ENCODE data around the gene MAPT. TPM values are rescaled to one million over a fixed set of nuclear protein-coding genes. Genes with fewer than 3 reads are reported as not detected.
"Not testable (repeated sequence)": the region's sequence is repeated elsewhere in the genome, so short reads cannot be mapped to it uniquely, and the experiment has no call there.

The MAPT gene
- total RNA-seq, 1 experiment from 2014 or later = 0.08 TPM

DNA sequence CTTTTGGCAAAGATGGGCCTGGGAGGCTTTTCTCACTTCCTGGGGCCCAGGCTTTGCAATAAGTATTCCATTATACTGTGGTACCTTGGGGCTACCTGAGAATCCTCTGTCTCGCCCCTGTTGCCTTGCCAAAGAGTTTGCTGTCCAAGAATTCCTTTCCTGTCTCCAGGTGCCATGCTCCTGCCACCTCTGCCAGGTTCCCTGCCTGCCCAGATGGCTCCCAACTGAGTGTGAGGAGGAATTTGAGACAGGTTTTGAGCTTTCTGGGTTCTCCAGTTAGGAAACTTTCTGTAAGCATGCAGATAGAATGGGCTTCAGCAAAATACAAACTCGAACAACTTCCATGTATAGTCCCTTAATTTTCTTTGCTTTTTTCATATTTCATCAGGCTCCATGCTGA lies 5.8 kb downstream of the MAPT start:
- no peak for DNase-seq (ENCODE audit: low spot score)

DNA sequence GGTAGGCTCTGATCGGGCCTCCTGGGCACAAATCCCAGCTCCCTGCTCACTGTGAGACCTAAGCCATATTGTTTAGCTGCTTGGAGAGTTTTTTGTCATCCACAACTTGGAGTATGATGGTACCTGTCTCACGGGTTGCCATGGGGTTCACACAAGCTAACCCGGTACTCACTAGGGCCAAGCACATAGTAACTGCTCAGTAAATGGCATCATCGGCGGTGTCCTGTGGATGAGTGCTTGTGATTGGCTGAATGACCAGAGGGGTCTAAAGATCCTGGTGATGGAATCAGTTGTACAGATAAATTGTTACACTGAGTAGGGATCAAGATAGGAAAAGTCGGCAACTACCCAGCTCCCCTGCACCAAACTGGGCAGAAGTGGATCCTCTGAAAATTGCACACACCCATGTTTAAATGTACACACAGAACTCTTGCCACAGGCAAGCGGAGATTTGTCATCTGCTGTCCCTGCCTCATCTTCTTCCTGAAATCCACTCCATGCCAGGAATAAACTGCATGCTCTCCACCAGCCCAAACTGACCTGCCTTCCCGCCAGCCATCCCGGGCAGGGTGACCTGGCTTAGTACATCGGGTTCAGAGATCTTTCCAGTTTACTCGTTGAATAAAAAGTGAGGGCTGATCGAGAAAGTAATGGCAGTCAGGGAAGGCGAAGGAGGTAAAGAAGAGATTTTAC lies 6.5 kb downstream of the MAPT start:
- DNase-seq (ENCODE audit: low spot score) = no peak

DNA sequence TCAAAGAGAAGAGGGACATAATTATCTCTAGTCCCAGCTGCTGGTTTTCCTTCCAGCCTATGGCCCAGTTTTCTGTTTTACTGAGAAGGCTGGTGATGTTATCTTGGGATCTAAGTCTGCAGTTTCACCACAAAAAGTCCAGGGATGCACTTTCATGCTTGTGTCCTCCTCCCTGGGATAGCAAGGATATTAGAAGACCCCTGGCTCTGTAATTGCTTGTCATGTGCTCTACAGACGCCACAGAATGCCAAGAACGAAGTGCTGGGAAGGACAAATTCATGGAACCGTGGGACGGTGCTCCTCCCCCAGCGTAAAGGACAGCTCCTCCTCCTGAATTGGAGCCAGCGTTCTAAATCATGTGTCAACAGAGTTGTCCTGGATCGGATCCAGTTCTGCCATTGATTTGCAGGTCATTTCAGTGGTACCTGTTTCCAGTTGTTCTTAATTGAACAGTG lies 8.6 kb downstream of the MAPT start:
- peak; percentile 28 for DNase-seq (ENCODE audit: low spot score)

DNA sequence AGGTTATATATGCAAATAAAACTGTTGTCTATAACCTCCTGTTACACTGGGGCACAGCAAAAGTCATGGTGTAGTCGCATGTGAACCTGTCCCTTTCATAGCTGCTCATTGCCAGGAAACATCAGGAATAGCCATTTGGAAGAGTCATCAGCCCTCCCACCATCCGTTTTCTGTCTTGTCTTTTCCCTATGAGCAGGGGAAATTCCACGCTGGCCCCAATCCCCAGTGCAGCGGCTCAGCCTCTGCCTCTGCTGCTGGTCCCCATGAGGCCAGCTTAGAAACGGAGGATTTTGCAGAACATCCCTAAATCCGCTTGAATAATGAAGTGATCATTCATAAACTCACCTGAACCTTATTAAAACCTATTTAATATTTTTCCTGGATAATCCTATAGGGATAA lies 10.5 kb downstream of the MAPT start:
- no peak for DNase-seq (ENCODE audit: low spot score)

DNA sequence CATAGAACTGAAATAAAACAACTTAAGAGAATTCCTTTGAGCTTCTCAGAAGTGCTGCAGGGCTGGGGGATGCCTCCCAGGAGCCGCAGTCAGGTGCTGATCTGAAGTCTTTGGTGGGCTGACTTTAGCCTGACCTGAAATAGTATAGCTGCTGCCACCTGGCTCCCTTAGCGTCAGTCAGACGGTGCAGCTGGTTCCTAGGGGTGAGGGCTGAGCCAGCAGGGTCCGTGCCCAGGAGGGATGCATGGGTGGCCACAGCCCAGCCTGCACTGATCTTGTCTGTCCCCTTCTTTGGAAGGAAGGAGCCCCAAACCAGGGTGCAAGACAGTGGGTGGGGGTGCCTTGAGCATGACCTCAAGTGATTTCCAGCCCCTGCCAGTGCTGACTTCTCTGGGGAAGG lies 11.5 kb downstream of the MAPT start:
- DNase-seq (ENCODE audit: low spot score) = no peak

DNA sequence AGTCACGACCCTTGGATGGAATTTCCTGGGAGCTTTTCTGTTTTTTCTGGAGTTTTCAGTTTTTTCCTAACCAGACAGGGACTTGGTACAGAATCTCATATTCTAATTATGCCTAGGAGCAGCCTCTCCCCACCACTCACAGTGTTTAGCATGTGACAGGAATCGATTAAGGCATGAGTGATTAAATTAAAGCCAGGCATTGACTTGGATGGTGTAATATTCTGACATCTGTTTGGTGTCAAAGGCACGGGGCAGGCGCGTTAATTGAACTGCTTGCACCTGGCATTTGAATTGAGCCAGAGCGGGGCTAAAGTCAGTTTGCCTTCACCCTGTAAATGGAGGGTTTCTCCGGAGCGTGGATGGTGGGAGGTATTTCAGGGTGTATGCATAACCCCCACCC lies 11.9 kb downstream of the MAPT start:
- no peak for DNase-seq (ENCODE audit: low spot score)

DNA sequence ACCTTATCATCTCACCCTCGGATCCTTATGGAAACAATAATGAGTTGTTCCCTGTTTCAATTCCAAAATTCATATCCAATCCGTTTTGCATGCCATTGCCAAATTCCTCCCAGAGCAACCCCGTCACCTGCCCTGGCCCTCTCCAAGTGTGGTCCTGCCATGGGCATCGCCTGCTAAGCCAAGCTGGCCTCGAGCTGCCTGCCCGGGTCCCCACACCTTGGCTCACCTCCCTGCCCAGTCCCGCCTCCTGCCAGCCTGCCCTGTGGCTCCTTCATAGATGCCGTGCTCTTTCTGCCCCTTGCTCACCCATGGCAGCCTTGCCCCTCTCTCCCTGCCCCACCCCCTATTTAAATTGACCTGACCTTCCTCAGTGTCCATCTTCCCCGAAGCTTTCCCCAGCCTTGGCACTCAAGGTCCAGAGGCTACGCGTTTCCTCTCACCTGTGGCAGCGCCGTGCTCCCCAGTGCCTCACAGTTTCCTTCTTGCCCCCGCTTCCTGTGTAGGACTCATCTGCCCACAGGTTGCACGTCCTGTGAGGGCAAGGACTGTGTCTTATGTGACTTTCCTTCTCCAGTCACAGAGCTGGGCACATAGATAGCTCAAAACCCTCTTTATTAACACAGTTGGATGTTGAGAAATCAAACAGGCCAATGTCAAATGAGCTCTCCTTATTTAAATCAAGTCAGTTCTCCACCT lies 12.7 kb downstream of the MAPT start:
- no peak for DNase-seq (ENCODE audit: low spot score)

DNA sequence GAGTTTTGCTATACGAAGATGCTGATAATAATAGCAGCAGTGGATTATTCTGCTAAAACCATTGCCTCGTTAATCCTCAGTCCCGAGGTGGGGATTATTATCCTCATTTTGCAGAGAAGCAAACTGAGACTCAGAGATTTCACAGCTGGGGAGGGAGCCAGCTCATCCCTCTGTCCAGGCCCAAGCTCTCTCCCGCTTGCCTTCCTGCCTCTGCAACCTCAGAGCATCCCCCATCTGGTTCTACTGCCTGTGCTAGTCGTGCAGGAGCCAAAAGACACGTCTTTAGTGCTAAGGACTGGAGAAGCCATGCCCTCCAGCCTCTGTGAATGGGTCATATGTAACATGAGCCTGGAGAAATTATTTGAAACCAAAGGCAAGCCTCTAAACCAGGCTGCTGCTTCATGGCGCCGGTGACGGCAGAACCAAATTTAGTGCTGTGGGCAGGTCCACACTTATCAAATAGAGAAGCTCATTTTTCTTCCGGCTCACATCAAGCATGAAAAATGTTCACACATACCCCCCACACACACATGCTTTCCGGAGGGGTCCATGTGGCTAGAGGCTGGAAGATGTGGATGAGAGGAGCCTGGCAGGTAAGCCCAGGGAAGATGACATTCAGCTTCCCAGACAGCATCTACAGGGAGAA lies 13.5 kb downstream of the MAPT start:
- DNase-seq (ENCODE audit: low spot score) = no peak

DNA sequence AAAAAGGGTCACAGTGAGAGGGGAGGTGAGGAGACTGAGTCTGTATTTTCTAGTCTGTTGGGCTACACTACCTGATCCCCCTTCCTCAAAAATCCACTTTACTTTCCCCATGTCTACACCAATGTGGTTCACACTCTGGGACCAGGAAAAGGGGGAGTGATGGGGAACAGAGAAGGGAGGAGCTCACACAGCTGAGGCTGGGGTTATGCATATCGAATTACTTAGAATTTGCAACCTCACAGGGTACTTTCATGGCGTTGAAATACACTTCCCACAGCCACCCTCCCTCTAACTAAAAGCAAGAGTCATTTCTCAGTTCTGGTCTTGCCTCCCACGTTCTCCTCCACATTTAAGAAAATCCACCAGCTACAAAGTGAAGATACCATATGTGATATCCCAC lies 14.1 kb downstream of the MAPT start:
- DNase-seq (ENCODE audit: low spot score) = no peak

DNA sequence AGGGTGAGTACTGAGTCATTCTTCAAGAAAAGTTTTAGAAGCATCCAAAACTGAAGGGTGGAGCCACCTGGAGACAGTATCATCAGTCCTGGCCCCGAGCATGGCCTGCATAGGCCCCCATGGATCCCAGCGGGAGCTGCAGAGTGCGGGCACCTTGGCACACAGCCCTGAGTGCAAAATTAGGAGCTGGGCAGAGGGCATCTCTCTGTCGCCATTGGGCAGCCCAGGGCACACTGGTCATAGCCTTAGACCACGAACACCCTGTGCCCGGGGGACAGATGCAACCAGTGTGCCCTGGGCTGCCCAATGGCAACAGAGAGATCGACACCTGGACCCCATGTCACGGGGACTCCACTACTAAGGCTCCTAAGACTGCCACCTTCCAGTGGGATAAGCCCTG lies 14.6 kb downstream of the MAPT start:
- no peak for DNase-seq (ENCODE audit: low spot score)

DNA sequence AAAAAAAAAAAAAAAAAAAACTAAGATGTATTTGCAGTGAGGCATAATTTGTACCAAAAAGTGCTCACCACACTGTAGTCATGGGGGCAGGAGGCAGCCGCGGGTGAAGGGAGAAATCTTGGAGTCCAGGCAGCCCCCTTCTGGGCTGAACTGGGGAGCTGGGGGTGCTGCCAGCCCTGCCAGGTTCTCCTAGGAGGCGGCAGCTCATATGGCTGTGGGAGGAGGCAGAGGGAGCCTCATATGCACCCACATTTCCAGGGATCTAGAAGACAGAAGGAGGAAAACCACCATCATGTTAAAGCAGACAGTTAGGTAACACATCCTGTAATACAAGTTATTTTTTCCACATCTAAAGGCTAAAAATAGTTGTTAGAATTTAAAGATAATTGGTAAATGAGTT lies 16.3 kb downstream of the MAPT start:
- no peak for DNase-seq (ENCODE audit: low spot score)

DNA sequence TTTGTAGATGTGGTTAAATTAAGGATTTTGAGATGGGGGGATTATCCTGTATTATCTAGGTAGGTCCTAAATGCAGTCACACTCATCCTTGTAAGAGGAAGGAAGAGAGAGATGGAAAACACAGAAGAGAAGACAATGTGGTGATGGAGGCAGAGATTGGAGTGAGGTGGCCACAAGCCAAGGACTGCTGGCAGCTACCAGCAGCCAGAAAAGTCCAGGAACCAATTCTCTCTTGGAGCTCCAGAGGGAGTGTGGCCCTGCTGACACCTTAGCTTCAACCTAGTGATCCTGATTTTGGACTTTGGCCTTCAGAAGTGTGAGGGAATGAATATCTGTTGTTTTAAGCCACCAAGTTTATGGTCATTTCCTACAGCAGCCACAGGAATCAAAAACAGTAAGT lies 18.0 kb downstream of the MAPT start:
- DNase-seq (ENCODE audit: low spot score) = no peak

DNA sequence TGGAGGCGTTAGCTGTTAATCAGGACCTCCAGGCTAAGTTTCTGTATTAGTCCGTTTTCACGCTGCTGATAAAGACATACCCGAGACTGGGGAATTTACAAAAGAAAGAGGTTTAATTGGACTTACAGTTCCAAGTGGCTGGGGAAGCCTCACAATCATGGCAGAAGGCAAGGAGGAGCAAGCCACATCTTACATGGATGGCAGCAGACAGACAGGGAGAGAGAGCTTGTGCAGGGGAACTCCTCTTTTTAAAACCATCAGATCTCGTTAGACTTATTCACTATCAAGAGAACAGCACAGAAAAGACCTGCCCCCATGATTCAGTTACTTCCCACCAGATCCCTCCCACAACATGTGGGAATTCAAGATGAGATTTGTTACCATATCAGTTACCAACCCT lies 18.7 kb downstream of the MAPT start:
- DNase-seq (ENCODE audit: low spot score) = not testable (repeated sequence)

DNA sequence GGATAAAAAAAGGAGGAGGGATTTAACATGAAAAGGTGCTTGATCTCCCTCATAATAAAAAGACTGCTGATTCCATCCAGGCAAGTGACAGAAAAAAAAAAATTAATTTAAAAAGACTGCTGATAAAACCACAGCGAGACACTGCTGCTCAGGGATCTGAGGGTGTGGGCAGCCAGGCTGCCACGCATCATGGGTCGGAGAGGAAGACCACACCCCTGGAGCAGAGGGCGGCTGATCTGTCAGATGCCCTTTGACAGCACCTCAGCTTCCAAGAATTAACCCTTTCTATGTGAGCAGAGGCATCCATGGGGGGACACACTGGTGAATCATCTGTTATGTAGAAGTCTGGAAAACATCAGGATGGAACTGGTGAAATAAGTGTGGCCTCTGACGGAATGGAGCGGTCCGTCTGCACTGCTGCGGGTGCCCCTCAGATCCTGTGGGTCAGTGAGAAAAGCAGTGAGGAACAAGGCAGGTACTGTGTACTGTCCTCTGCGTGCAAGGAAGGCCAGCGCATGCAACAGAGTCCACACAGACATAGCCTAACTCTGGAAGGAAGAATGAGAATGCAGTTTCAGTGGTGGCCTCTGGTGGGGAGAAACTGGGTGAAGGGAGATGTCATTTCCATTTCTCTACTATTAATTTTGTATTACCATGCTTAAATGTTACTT lies 19.8 kb downstream of the MAPT start:
- no peak for DNase-seq (ENCODE audit: low spot score)

DNA sequence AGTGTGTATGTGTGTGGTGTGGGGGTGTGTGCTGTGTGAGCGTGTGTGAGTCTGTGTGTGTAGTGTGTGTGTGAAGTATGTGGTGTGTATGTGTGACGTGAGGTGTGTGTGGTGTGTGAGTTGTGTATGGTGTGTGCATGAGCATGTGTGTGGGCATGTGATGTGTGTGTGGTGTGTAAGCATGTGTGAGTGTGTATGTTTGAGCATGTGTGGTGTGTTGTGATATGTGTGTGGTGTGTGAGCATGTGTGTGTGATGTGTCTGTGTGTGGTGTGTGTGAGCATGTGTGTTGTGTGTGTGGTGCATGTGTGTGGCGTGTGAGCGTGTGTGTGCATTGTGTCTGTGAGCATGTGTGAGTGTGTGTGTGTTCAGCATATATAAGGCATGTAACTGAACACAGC lies 20.9 kb downstream of the MAPT start:
- no peak for DNase-seq (ENCODE audit: low spot score)

DNA sequence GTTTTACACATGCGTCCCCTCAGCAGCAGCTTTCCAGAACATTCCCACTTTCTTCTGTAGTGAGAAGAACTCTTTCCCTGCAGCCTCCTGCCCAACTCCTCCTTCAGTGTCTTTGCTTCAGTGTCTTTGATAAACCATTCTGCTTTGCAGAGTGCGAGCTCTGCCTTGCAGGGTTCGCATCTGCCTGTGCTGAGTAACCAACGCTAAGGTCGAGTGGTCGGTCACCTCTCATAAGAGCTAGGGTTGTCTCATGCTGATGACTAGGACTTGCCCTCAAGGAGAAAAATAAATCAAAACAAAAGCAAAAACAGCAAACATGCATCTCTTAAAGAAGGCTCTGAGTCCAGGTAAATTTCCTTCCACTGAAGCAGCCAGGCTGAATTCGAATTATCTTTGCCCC lies 22.7 kb downstream of the MAPT start:
- no peak for DNase-seq (ENCODE audit: low spot score)

DNA sequence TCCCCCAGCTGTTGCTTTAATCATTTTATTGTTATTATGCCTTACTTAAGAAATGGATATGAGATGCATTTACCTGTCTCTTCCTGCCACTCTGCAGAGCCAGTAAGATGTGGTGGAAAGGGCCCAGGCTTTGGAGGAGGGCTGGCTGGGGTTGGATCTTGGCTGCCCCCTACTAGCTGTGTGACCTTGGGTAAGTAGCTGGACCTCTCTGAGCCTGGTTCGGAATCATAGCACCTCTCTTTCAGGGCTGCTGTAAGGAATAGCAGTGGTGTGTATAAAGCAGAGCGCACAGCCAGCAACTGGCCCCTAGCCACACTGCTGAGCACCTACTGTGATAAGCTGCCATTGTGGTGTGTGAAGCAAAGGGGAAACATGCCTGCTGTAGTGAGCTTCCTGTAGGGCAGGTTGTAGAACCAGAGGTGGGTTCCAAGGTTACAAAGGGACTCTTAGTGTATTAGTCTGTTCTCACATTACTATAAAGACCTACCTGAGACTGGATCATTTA lies 23.9 kb downstream of the MAPT start:
- no peak for DNase-seq (ENCODE audit: low spot score)

DNA sequence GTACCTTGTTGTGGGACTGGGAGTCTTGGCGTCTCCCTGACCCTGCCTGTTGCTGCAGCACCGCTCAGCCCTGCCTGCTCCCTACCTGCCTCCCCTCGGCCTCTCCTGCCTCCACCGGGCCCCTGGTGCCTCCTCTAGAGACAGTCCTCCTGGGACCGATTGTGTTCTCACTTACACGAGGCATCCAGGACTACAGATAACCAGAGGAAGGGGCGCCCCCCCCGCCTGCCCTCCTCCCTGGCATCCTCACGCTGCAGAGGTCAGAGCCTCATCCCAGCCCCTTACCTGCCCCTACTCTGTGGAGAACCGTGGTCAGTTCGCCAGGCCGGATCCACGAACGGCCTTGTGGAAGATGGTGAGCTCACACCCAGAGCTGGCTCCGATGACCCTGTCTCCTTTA lies 24.8 kb downstream of the MAPT start:
- DNase-seq (ENCODE audit: low spot score) = no peak

DNA sequence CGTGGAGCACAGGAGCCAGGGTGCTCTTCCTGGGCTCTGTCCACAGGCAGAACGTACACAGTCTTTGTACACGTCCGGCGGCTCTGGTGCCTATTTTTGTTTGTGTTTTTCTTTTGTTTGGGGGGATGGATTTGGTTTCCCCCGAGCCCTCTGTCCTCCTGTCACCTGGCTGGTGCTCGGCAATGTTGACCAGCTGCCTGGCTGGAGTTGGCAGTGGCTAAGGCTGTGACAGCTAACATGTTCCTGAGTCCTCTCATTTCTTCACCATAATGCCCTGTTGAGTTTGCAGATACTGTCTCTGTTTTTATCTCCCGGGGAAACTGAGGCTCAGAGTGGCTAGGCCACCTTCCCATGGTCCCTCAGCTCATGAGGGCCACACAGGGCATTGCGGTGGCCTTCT lies 25.7 kb downstream of the MAPT start:
- DNase-seq (ENCODE audit: low spot score) = no peak

DNA sequence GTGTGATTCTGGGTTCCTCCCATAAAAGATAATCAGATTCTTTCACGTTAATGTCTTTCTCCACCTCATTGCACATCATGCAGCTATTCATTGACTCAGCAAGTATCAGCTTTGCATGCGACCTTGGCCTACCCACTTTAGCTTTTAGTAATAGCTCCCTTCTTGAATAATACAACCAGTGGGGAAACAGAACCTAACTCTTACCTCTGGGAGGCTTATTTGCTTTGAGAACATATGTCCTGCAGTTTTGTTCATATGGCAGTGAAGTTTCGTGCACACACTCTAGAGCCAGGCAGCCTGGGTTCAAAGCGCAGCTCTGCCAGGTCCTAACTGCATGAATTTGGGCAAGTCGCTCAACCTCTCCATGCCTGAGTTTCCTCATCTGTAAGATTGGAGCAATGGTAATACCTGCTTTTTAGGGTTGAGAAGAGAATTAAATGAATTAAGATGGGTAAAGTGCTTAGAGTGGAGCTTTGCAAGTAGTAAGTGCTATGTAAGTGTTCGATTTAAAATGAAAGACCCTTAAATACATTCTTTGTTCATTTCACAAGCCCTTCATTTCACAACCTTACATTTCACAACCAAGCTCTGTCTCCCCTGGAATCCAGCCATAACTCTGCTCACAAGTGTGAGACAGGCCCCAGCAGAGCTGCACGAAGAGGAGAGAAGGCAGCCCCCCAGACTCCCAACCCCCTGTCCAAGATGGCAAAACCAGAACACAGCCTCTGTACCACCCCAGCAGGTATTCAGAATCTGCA lies 29.3 kb downstream of the MAPT start:
- no peak for DNase-seq (ENCODE audit: low spot score)

DNA sequence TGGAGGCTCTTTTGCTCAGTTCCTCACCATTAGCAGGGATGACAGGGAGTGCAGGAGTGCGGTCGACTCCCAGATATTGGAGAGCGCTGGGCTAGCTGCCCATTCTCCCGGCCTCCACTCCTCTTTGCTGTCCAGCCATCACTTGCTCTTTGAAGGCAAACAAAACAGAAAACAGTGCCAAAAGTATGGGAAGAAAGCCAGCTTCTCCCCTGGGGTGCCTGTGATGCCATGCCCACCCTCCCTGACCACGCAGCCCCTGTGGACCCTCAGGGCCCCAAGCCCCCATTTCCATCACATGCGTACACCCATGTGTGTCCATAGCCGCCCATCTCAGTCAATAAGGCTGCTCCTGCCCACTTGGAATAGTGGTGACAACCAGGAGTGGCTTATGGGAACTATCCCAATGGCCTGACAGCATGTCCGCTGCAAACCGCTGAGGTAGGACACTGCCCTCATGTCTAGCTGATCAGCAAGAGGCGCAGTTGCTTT lies 30.0 kb downstream of the MAPT start:
- no peak for DNase-seq (ENCODE audit: low spot score)
